GM12801 (cell line): ENCODE data around the gene NT5DC4.

Experiments used
- TF ChIP-seq, protein P1 (sequence below): IDR thresholded peaks from one replicate; pipeline ENCODE4 v1.5.1; 2011; ENCODE audit warnings: control low read depth; ENCODE audit not compliant: insufficient read length; ENCODE audit errors: extremely low read depth

The NT5DC4 gene

DNA sequence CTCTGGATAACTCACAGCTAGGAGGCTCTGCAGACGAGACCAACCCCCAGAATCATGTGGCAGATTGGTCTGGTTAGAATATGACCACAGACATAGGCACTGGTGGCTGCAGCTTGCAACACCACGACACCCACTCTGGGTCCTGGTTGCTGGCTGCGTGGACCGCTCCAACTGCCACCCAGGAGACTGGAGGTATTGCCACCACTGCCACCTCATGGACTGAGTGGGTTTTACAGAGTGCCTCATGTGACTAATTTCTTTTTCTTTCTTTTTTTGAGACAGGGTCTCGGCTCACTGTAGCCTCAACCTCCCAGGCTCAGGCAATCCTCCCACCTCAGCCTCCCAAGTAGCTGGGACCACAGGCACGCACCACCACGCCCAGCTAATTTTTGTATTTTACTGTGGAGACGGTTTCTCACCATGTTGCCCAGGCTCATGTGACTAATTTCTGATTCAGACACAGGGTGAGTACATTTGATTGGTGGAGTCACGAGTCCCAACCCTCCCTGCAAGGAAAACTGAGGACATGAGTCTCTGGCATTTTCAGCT is 29.9 kb upstream of the NT5DC4 start:
- TF ChIP-seq, protein P1, sequence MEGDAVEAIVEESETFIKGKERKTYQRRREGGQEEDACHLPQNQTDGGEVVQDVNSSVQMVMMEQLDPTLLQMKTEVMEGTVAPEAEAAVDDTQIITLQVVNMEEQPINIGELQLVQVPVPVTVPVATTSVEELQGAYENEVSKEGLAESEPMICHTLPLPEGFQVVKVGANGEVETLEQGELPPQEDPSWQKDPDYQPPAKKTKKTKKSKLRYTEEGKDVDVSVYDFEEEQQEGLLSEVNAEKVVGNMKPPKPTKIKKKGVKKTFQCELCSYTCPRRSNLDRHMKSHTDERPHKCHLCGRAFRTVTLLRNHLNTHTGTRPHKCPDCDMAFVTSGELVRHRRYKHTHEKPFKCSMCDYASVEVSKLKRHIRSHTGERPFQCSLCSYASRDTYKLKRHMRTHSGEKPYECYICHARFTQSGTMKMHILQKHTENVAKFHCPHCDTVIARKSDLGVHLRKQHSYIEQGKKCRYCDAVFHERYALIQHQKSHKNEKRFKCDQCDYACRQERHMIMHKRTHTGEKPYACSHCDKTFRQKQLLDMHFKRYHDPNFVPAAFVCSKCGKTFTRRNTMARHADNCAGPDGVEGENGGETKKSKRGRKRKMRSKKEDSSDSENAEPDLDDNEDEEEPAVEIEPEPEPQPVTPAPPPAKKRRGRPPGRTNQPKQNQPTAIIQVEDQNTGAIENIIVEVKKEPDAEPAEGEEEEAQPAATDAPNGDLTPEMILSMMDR, result no peak

DNA sequence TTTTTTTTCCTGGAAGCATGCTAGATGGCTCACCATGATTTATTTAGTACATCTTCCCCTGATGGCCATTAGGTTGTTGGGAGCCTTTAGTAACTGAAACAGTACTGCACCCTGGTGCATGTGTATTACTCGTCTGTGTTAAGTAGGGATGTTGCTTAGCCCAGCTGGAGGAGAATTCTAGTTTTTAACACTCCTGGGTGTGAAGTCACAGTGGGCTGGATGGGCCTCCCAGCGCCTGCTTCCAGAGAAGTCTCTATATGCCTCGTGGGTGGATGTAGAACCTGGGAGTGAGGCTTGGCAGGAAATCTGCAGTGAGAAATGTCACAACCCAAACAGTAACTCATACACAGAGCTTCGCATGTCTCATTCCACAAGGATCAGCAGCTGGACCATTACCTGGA is 28.9 kb upstream of the NT5DC4 start:
- TF ChIP-seq, protein P1, result no peak

DNA sequence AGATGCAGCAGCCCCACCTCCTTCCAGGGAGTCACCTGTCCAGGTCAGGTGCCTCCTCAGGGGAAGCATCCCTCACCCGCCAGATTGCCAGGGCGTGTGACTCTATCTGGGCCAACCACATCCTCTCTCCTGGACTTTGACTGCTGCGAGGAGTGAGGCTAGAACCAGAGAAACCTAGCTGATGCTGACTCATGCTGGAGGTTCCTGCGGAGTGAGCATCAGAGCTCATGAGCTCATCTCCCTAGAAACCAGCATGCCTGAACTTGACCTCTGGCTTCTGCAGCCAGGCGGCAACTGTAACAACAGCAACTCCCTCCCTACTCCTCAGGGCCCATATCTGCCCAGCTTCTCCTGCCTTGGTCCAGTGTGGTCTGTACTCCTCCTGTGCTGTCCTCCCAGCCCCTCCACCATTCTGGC is 28.3 kb upstream of the NT5DC4 start:
- TF ChIP-seq, protein P1, result no peak

DNA sequence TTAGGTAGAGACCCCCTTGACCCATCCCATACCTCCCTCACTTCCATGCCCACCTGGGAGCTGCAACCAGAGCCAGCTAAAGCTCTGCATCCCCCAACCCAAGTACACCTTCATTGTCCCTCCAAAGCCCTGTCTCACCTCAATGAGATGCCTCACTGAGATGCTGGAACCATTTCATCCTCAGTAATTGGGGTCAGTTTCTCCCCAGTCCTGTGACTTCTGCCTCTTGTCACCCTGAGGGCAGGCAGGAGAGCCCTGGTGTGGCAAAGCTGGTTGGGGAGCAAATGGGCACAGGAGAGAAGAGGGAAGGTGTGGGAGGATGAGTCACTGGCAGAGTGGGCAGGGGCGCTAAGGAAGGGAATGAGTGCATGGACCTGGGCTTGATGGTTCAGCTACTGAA is 27.9 kb upstream of the NT5DC4 start:
- TF ChIP-seq, protein P1, result no peak

DNA sequence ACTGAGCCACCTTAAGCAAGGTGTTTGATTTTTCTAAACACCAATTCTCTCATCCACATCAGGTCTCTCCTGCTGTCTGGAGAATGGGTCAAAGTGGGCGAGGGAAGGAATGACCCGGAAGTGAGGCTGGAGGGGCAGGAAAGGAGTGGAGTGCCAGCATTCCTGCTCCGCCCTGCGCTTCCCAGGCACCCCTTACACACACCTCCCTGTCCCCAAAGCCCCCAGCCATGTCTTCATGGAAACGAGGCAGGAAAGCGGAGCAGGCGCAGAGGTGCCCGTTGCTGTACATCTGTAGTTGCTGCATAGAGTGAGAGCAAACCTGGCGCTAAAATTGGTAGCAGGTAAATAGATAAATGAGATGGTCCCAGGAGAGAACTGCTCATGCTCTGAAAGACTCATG is 27.2 kb upstream of the NT5DC4 start:
- TF ChIP-seq, protein P1, result no peak

DNA sequence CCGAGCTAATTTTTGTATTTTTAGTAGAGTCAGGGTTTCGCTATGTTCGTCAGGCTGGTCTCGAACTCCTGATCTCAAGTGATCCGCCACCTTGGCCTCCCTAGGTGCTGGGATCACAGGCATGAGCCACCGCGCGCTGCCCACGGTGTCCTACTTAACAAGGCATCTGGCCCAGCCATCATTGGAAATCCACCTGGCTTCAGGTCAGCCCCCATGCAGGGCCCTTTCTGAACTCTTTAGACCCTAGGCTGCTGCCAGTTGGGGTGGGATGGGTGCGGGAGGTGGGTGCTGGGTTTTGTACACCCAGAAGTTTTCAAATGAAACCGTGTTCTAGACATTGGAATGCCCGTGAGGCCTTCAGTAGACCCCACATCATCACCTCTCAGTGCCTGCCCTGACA is 26.6 kb upstream of the NT5DC4 start:
- TF ChIP-seq, protein P1, result no peak

DNA sequence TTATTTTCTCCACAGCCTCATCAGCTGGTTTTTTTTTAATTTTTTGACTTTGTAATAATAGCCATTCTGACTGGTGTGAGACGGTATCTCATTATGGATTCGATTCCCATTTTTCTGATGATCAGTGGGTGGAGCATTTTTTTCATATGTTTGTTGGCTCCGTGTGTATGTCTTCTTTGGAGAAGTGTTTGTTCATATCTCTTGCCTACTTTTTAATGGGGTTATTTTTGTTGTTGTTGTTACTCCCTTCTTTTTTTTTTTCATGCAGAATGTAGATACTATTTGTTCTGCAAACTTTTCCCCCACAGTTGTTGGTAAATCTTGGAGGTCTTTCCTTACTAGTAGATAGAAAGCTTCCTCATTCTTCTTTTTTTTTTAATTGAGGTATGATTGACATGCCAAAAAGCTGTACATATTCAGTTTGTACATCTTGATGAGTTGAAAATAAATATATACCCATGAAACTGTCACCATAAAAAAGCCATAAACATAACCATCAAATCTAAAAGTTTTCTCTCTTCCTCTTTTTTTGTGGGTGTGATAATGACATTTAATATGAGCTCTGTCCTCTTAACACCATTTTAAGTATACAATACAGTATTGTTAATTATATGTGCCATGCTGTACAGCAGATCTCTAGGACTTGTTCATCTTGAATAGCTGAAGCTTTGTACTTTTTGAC is 21.8 kb upstream of the NT5DC4 start:
- TF ChIP-seq, protein P1, result no peak
